HepG2 (cell line): ENCODE measurements around the gene DDR1. TPM values are rescaled to one million over a fixed set of nuclear protein-coding genes. Genes with fewer than 3 reads are reported as not detected.

Experiments
- CBX1 ChIP-seq: IDR thresholded peaks from one replicate; pipeline ENCODE4 v1.6.1; 2016; ENCODE audit warnings: antibody characterized with exemption, low read depth
- IKZF4 ChIP-seq: sonication (generic); formaldehyde crosslinking; IDR thresholded peaks from 2 replicates; pipeline ENCODE4 v1.5.1; 2020; ENCODE audit warnings: borderline replicate concordance, mild to moderate bottlenecking, low read depth, missing genetic modification reagents; ENCODE audit errors: not compliant biosample characterization
- KLF9 ChIP-seq: IDR thresholded peaks from 2 replicates; pipeline ENCODE4 v1.6.1; 2016; ENCODE audit warnings: low read depth
- MTF2 ChIP-seq: sonication (generic); formaldehyde crosslinking; IDR thresholded peaks from 2 replicates; pipeline ENCODE4 v1.5.0; 2020; ENCODE audit warnings: missing genetic modification reagents, borderline replicate concordance
- MYC ChIP-seq: sonication (generic); formaldehyde crosslinking; IDR thresholded peaks from 2 replicates; pipeline ENCODE4 v1.9.0; 2021; ENCODE audit warnings: missing genetic modification reagents, borderline replicate concordance
- NFE2L2 ChIP-seq: fragments of 150-350 bp; IDR thresholded peaks from 2 replicates; pipeline ENCODE4 v1.6.1; 2014; ENCODE audit warnings: low read length
- PRDM15 ChIP-seq: sonication (generic); formaldehyde crosslinking; IDR thresholded peaks from 2 replicates; pipeline ENCODE4 v1.4.0; 2020; ENCODE audit warnings: missing genetic modification reagents
- REL ChIP-seq: sonication (generic); formaldehyde crosslinking; conservative IDR thresholded peaks from 2 replicates; pipeline ENCODE4 v1.8.0; 2022; ENCODE audit warnings: mild to moderate bottlenecking, missing genetic modification reagents, moderate library complexity
- SP2 ChIP-seq: sonication (generic); formaldehyde crosslinking; IDR thresholded peaks from 2 replicates; pipeline ENCODE4 v1.5.1; 2020; ENCODE audit warnings: mild to moderate bottlenecking, missing genetic modification reagents
- THAP7 ChIP-seq: sonication (generic); formaldehyde crosslinking; IDR thresholded peaks from 2 replicates; pipeline ENCODE4 v1.8.1; 2023; ENCODE audit warnings: mild to moderate bottlenecking, missing genetic modification reagents
- ZFP36L1 ChIP-seq: sonication (generic); formaldehyde crosslinking; IDR thresholded peaks from 2 replicates; pipeline ENCODE4 v1.8.0; 2022; ENCODE audit warnings: mild to moderate bottlenecking, missing genetic modification reagents, moderate library complexity
- ZHX1 ChIP-seq: sonication (generic); formaldehyde crosslinking; IDR thresholded peaks from 2 replicates; pipeline ENCODE4 v1.8.1; 2022; ENCODE audit warnings: low read depth, mild to moderate bottlenecking, missing genetic modification reagents
- polyA plus RNA-seq, 8 experiments: library from polyadenylated mRNA; depleted of rRNA in 3 of 8; stranded (reverse) in 7 of 8; unstranded in 1 of 8; fragments of >200 nt; fragmentation: Illumina TruSeq in 4 of 8; extraction: Trizol in 4 of 8; gene quantifications; 2 replicates each; pipeline versions ENCODE4 v1.2.1 to v1.2.3, GENCODE V29; 2011 to 2016; ENCODE audit warnings: low read depth in 4 of 8, missing spikeins in 1 of 8, mixed read lengths in 1 of 8; ENCODE audit not compliant: insufficient read depth in 1 of 8
- total RNA-seq, 5 experiments: library from RNA; depleted of rRNA; stranded (reverse); fragments of >200 nt; fragmentation: Illumina TruSeq; extraction: Trizol; gene quantifications; 2 replicates each; pipeline ENCODE4 v1.2.3, GENCODE V29; 2016; ENCODE audit warnings: low read depth in 1 of 5

DDR1 gene
- total and polyA plus RNA-seq, 2 of the 13 experiments (the other 11 are each of a cell fraction or from before 2014, with no cell fraction given) = 16.7 to 20.2 TPM

- TF ChIP-seq IKZF4 (CRISPR knock-in tag) (no peak), ZHX1 (CRISPR knock-in tag) (no peak), ZFP36L1 (CRISPR knock-in tag) (no peak), KLF9 (no peak), NFE2L2 (no peak), THAP7 (CRISPR knock-in tag) (no peak), MYC (CRISPR knock-in tag) (no peak), REL (CRISPR knock-in tag) (no peak), PRDM15 (no peak), CBX1 (no peak), SP2 (CRISPR knock-in tag) (no peak), MTF2 (CRISPR knock-in tag) (no peak)
Measured at GRCh38 chr6:30894381-30894780, 10.1 kb downstream of the DDR1 start (continued).
